WTC11 (cell line): ENCODE data around the gene THOP1. TPM values are rescaled to one million over a fixed set of nuclear protein-coding genes. Genes with fewer than 3 reads are reported as not detected.

Source experiments
- ATAC-seq: fragments of 200-7000 bp; cut with Tn5 transposase; 2 replicates; pipeline ENCODE4 v1.10.0; 2021; ENCODE audit warnings: mild to moderate bottlenecking, moderate library complexity
- CTCF ChIA-PET: fragments of 300-600 bp; sonication (Branson Sonifier 250); formaldehyde crosslinking; loops from one replicate; lab custom pipeline; 2021; ENCODE audit warnings: antibody characterized with exemption; lab: Charles Lee
- POLR2A ChIA-PET: fragments of 350-600 bp; sonication (Branson Sonifier 250); formaldehyde crosslinking; loops from one replicate; lab custom pipeline; 2021; ENCODE audit warnings: antibody characterized with exemption; lab: Charles Lee
- DNase-seq: peaks from one replicate; pipeline ENCODE4 v3.0.0; 2021; ENCODE audit warnings: low spot score
- H3K27ac Mint-ChIP-seq: 2 replicates; pipeline ENCODE4 v1.8.0; 2021; ENCODE audit warnings: mixed read lengths
- H3K27me3 Mint-ChIP-seq: 2 replicates; pipeline ENCODE4 v1.8.0; 2021; ENCODE audit warnings: low read depth, mild to moderate bottlenecking, moderate library complexity, mixed read lengths
- H3K36me3 Mint-ChIP-seq: 2 replicates; pipeline ENCODE4 v1.8.0; 2021; ENCODE audit warnings: mixed read lengths
- H3K4me1 Mint-ChIP-seq: 2 replicates; pipeline ENCODE4 v1.8.0; 2022; ENCODE audit warnings: mixed read lengths
- H3K4me3 Mint-ChIP-seq: 2 replicates; pipeline ENCODE4 v1.8.0; 2021; ENCODE audit warnings: mild to moderate bottlenecking, moderate library complexity, mixed read lengths
- H3K9me3 Mint-ChIP-seq: 2 replicates; pipeline ENCODE4 v1.8.0; 2021; ENCODE audit warnings: mixed read lengths
- ARID4B ChIP-seq: sonication (generic); formaldehyde crosslinking; IDR thresholded peaks from 2 replicates; pipeline ENCODE4 v1.8.0; 2023; ENCODE audit warnings: missing genetic modification reagents, mild to moderate bottlenecking, borderline replicate concordance
- EMX1 ChIP-seq: fragments of 250-450 bp; sonication (Bioruptor Pico); IDR thresholded peaks from 2 replicates; pipeline ENCODE4 v1.8.0; 2021; ENCODE audit warnings: mild to moderate bottlenecking
- FOXP1 ChIP-seq: sonication (generic); formaldehyde crosslinking; IDR thresholded peaks from 2 replicates; pipeline ENCODE4 v1.8.0; 2022; ENCODE audit warnings: missing genetic modification reagents, mild to moderate bottlenecking, moderate library complexity, borderline replicate concordance
- FOXP4 ChIP-seq: sonication (generic); formaldehyde crosslinking; IDR thresholded peaks from 2 replicates; pipeline ENCODE4 v1.8.0; 2022; ENCODE audit warnings: mild to moderate bottlenecking, missing genetic modification reagents
- GABPB1 ChIP-seq: sonication (generic); formaldehyde crosslinking; IDR thresholded peaks from 2 replicates; pipeline ENCODE4 v1.8.1; 2023; ENCODE audit warnings: mild to moderate bottlenecking, missing genetic modification reagents
- MAX ChIP-seq: sonication (generic); formaldehyde crosslinking; IDR thresholded peaks from 2 replicates; pipeline ENCODE4 v1.8.0; 2022; ENCODE audit warnings: mild to moderate bottlenecking, missing genetic modification reagents
- MYBL2 ChIP-seq: sonication (generic); formaldehyde crosslinking; IDR thresholded peaks from 2 replicates; pipeline ENCODE4 v1.8.1; 2023; ENCODE audit warnings: mild to moderate bottlenecking, moderate library complexity, missing genetic modification reagents
- NFE2L1 ChIP-seq: sonication (generic); formaldehyde crosslinking; IDR thresholded peaks from 2 replicates; pipeline ENCODE4 v1.8.1; 2023; ENCODE audit warnings: missing genetic modification reagents
- USF1 ChIP-seq: sonication (generic); formaldehyde crosslinking; IDR thresholded peaks from 2 replicates; pipeline ENCODE4 v1.8.0; 2022; ENCODE audit warnings: mild to moderate bottlenecking, missing genetic modification reagents
- USF2 ChIP-seq: sonication (generic); formaldehyde crosslinking; IDR thresholded peaks from 2 replicates; pipeline ENCODE4 v1.8.1; 2023; ENCODE audit warnings: mild to moderate bottlenecking, missing genetic modification reagents, moderate library complexity
- ZBTB21 ChIP-seq: sonication (generic); formaldehyde crosslinking; IDR thresholded peaks from 2 replicates; pipeline ENCODE4 v1.8.1; 2023; ENCODE audit warnings: mild to moderate bottlenecking, missing genetic modification reagents, borderline replicate concordance
- ZMAT4 ChIP-seq: fragments of 250-450 bp; sonication (Bioruptor Pico); IDR thresholded peaks from 2 replicates; pipeline ENCODE4 v1.9.0; 2021; ENCODE audit warnings: mild to moderate bottlenecking
- ZNF281 ChIP-seq: sonication (generic); formaldehyde crosslinking; IDR thresholded peaks from 2 replicates; pipeline ENCODE4 v1.8.0; 2023; ENCODE audit warnings: mild to moderate bottlenecking, missing genetic modification reagents
- total RNA-seq: library from RNA; stranded (reverse); gene quantifications from 3 replicates; pipeline ENCODE4 v1.2.3, GENCODE V29; 2021
- TF ChIP-seq, protein P1 (sequence below): sonication (generic); formaldehyde crosslinking; conservative IDR thresholded peaks from 2 replicates; pipeline ENCODE4 v1.8.1; 2023; ENCODE audit warnings: mild to moderate bottlenecking, low read depth, missing genetic modification reagents, moderate library complexity
- TF ChIP-seq, protein P2 (sequence below): sonication (generic); formaldehyde crosslinking; IDR thresholded peaks from 2 replicates; pipeline ENCODE4 v1.8.1; 2023; ENCODE audit warnings: mild to moderate bottlenecking, missing genetic modification reagents
- TF ChIP-seq, protein P3 (sequence below): sonication (generic); formaldehyde crosslinking; IDR thresholded peaks from 2 replicates; pipeline ENCODE4 v1.8.0; 2023; ENCODE audit warnings: missing genetic modification reagents

THOP1 gene
- total RNA-seq, 1 experiment from 2014 or later: 181 TPM

GRCh38 chr19:2840794-2841791, 55.8 kb downstream of the THOP1 start, which contains the start of gene ZNF555:
Gene ZNF555, plus strand, starts transcription at chr19:2841475. Its CDS starts 98 bp downstream, at chr19:2841573.
- H3K36me3 Mint-ChIP-seq: peaks cover 23% of the 10 kb centered on the region
- ChIA-PET POLR2A (interaction anchor here (0.6 to 1.2 kb wide), 2 partner anchors 109 to 209 kb away, joined by 3 to 4 read pairs; no protein-coding TSS in a partner anchor), CTCF (interaction anchor here (0.5 to 2.1 kb wide), 23 partner anchors 10 to 365 kb away, joined by 3 to 14 read pairs (median 4); partner anchors contain the start of genes GADD45B, SGTA, THOP1 and ZNF554)
- H3K4me1 Mint-ChIP-seq: peaks cover 5% of the 10 kb centered on the region
- peak within 1 kb of the TSS; percentile 79 for H3K4me3 Mint-ChIP-seq
- H3K27me3 Mint-ChIP-seq: peaks cover 8% of the 10 kb centered on the region
- peaks cover 22% of the 10 kb centered on the region for H3K9me3 Mint-ChIP-seq
- peak; percentile 98 for ATAC-seq
- peak; percentile 98 for DNase-seq
- H3K27ac Mint-ChIP-seq: no peak within 1 kb of the TSS
- TF ChIP-seq GABPB1 (CRISPR knock-in tag) (peak; percentile 15; the same call in 1 of the 2 replicates), MAX (CRISPR knock-in tag) (peak; percentile 80), USF2 (0 out of 2 replicates have a peak, but pooled peaks have one; percentile 27), ZBTB21 (CRISPR knock-in tag) (peak; percentile 80; the same call in 1 of the 2 replicates), ZMAT4 (CRISPR knock-in tag) (no peak), ZNF281 (CRISPR knock-in tag) (peak; percentile 2), NFE2L1 (CRISPR knock-in tag) (no peak), USF1 (peak; percentile 46; the same call in 1 of the 2 replicates), FOXP4 (CRISPR knock-in tag) (peak; percentile 75; the same call in 1 of the 2 replicates), FOXP1 (CRISPR knock-in tag) (peak; percentile 67; the same call in 1 of the 2 replicates), MYBL2 (CRISPR knock-in tag) (peak; percentile 89; the same call in 1 of the 2 replicates), EMX1 (peak; percentile 82; the same call in 1 of the 2 replicates), ARID4B (0 out of 2 replicates have a peak, but pooled peaks have one; percentile 29)
- TF ChIP-seq, protein P1, sequence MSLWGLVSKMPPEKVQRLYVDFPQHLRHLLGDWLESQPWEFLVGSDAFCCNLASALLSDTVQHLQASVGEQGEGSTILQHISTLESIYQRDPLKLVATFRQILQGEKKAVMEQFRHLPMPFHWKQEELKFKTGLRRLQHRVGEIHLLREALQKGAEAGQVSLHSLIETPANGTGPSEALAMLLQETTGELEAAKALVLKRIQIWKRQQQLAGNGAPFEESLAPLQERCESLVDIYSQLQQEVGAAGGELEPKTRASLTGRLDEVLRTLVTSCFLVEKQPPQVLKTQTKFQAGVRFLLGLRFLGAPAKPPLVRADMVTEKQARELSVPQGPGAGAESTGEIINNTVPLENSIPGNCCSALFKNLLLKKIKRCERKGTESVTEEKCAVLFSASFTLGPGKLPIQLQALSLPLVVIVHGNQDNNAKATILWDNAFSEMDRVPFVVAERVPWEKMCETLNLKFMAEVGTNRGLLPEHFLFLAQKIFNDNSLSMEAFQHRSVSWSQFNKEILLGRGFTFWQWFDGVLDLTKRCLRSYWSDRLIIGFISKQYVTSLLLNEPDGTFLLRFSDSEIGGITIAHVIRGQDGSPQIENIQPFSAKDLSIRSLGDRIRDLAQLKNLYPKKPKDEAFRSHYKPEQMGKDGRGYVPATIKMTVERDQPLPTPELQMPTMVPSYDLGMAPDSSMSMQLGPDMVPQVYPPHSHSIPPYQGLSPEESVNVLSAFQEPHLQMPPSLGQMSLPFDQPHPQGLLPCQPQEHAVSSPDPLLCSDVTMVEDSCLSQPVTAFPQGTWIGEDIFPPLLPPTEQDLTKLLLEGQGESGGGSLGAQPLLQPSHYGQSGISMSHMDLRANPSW: no peak
- TF ChIP-seq, protein P2, sequence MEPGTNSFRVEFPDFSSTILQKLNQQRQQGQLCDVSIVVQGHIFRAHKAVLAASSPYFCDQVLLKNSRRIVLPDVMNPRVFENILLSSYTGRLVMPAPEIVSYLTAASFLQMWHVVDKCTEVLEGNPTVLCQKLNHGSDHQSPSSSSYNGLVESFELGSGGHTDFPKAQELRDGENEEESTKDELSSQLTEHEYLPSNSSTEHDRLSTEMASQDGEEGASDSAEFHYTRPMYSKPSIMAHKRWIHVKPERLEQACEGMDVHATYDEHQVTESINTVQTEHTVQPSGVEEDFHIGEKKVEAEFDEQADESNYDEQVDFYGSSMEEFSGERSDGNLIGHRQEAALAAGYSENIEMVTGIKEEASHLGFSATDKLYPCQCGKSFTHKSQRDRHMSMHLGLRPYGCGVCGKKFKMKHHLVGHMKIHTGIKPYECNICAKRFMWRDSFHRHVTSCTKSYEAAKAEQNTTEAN (CRISPR knock-in tag): 0 out of 2 replicates have a peak, but pooled peaks have one; percentile 18
- TF ChIP-seq, protein P3, sequence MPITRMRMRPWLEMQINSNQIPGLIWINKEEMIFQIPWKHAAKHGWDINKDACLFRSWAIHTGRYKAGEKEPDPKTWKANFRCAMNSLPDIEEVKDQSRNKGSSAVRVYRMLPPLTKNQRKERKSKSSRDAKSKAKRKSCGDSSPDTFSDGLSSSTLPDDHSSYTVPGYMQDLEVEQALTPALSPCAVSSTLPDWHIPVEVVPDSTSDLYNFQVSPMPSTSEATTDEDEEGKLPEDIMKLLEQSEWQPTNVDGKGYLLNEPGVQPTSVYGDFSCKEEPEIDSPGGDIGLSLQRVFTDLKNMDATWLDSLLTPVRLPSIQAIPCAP (CRISPR knock-in tag): peak; percentile 77; the same call in 1 of the 2 replicates
